Measurements from ENCODE around the gene MEGF6. TPM values are rescaled to one million over a fixed set of nuclear protein-coding genes. Genes with fewer than 3 reads are reported as not detected.

Gene MEGF6
- total and polyA plus RNA-seq, 9 of the 15 experiments (the other 6 are each of a cell fraction or from before 2014, with no cell fraction given) = 0.03 to 1.7 (median 0.24) TPM; not detected in 3

DNA sequence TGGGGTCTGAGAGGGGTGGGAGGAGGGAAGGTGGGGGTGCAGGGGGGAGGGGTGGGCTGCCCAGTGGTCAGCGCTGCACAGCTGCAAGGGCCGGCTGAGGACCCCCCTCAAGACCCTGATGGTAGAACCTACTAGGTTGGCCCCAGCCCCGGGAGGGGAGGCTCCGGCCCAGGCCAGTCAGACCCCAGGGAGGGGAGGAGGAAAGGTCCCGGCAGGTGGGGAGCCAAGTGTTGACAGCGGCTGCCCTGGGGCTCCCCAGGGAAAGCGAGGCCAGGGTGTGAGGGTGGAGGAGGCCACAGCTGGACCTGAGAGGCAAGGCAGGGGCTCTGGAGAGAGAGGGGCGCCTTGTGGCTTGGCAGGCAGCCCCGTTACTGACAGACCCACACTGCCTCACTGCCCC, 31.1 kb downstream of the MEGF6 start:
- Histone ChIP-seq H3K27me3 (ENCODE audit: control insufficient read depth in 2 of 2, insufficient read depth in 2 of 2, low read length in 2 of 2) (peaks cover 9 to 32% of the 10 kb centered on the region in 2 experiments; a peak in 4 of 5 replicates), H3K9me1 (ENCODE audit: control insufficient read depth, insufficient read depth, low read length) (no peaks in the 10 kb centered on the region), H3K27ac (ENCODE audit: extremely low read depth, low read depth, low read length) (no peak overlapping the region), H3K79me2 (ENCODE audit: control insufficient read depth, insufficient read depth, low read length) (no peaks in the 10 kb centered on the region), H4K20me1 (replicated peaks; ENCODE audit: control insufficient read depth, insufficient read depth, low read length) (0 out of 2 replicates have a peak, but pooled peaks cover 7% of the 10 kb centered on the region), H3K9me3 (replicated peaks; ENCODE audit: control insufficient read depth, insufficient read depth, low read depth, low read length) (no peaks in the 10 kb centered on the region; the same call in 1 of the 2 replicates), H3K4me3 (no peak overlapping the region), H3K36me3 (ENCODE audit: control insufficient read depth, insufficient read depth, low read length) (no peaks in the 10 kb centered on the region), H3K4me2 (ENCODE audit: insufficient read depth, low read length) (no peak overlapping the region), H3K9ac (ENCODE audit: insufficient read depth in 1 of 2, low read depth in 2 of 2, low read length in 2 of 2) (no peak overlapping the region), H3K4me1 (replicated peaks in 1 of 2; ENCODE audit: control insufficient read depth in 2 of 2, insufficient read depth in 2 of 2, low read length in 2 of 2) (peaks cover 0 to 8% of the 10 kb centered on the region in 2 experiments; a peak in 3 of 5 replicates), H2AFZ (ENCODE audit: low read depth, low read length) (no peak overlapping the region)
- ATAC-seq (no peak), FAIRE-seq (no peak), DNase-seq (ENCODE audit: extremely low read depth in 1 of 4, low spot score in 3 of 4) (no peak)
- WGBS (ENCODE audit: insufficient coverage, low coverage, missing lambda C conversion rate) = 14% methylated on average over 5 of the region's 9 CpGs
- intact Hi-C loops (cut with micrococcal nuclease) = no loop called here
- in situ Hi-C loops (cut with MboI) = no loop called here
- TF ChIP-seq KAT7 (CRISPR knock-in tag; IDR thresholded peaks at IDR 0.05; ENCODE audit: borderline replicate concordance) = no peak
- TF ChIP-seq, protein P1, sequence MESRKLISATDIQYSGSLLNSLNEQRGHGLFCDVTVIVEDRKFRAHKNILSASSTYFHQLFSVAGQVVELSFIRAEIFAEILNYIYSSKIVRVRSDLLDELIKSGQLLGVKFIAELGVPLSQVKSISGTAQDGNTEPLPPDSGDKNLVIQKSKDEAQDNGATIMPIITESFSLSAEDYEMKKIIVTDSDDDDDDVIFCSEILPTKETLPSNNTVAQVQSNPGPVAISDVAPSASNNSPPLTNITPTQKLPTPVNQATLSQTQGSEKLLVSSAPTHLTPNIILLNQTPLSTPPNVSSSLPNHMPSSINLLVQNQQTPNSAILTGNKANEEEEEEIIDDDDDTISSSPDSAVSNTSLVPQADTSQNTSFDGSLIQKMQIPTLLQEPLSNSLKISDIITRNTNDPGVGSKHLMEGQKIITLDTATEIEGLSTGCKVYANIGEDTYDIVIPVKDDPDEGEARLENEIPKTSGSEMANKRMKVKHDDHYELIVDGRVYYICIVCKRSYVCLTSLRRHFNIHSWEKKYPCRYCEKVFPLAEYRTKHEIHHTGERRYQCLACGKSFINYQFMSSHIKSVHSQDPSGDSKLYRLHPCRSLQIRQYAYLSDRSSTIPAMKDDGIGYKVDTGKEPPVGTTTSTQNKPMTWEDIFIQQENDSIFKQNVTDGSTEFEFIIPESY (CRISPR knock-in tag; IDR thresholded peaks at IDR 0.05) = no peak
- no peak for TF ChIP-seq ESRRA (IDR thresholded peaks at IDR 0.05; ENCODE audit: borderline replicate concordance, low read depth)
- TF ChIP-seq HCFC1 (IDR thresholded peaks at IDR 0.05; ENCODE audit: low read depth, low read length) = no peak
- no peak for TF ChIP-seq ZBTB26 (CRISPR knock-in tag; IDR thresholded peaks at IDR 0.05)
- no peak for TF ChIP-seq ZNF175 (CRISPR knock-in tag; IDR thresholded peaks at IDR 0.05; ENCODE audit: low read depth)
- no peak for TF ChIP-seq FOS (IDR thresholded peaks at IDR 0.05; ENCODE audit: extremely low read depth, insufficient read length)
- TF ChIP-seq PPARD (CRISPR knock-in tag; IDR thresholded peaks at IDR 0.05) = no peak
- no peak for TF ChIP-seq STAT5A (IDR thresholded peaks at IDR 0.05; ENCODE audit: borderline replicate concordance, low read length)
- TF ChIP-seq ARID1B (IDR thresholded peaks at IDR 0.05) = no peak
- no peak for TF ChIP-seq POLR2AphosphoS2 (IDR thresholded peaks at IDR 0.05; ENCODE audit: low read length)
- TF ChIP-seq HEY1 (CRISPR knock-in tag; IDR thresholded peaks at IDR 0.05; ENCODE audit: borderline replicate concordance) = no peak
- no peak for TF ChIP-seq CREM (IDR thresholded peaks at IDR 0.05; ENCODE audit: low read depth)
- no peak for TF ChIP-seq MXI1 (IDR thresholded peaks at IDR 0.05; ENCODE audit: low read depth, low read length)
- ChIA-PET POLR2A (no interaction called here), CTCF (ENCODE audit: low intra/inter-chr PET ratio) (no interaction called here)
- BruUV-seq (replicated peaks) = no TSS peak

Measured in K562 (cell line).